Lung (tissue), 12 donors: ENCODE data around the gene SFT2D3. TPM values are rescaled to one million over a fixed set of nuclear protein-coding genes. Genes with fewer than 3 reads are reported as not detected.

ENCODE experiments used
- ATAC-seq: fragments of 200-7000 bp; cut with Tn5 transposase; one replicate; pipeline ENCODE4 v1.9.1; 2020; ENCODE audit warnings: moderate number of reproducible peaks; ENCODE audit not compliant: insufficient read depth, low FRiP score
- DNase-seq, 3 donors: peaks; one replicate each; pipeline ENCODE4 v3.0.0-alpha.2; 2013 to 2017
- H3K27ac ChIP-seq, 2 donors: one replicate each; pipeline ENCODE4 v1.5.1; 2013; ENCODE audit warnings: mild to moderate bottlenecking in 2 of 2, moderate library complexity in 2 of 2, control low read depth in 1 of 2, inconsistent platforms in 1 of 2, low read depth in 1 of 2, low read length in 1 of 2
- H3K27me3 ChIP-seq, 3 donors: one replicate each; pipeline ENCODE4 v1.5.1; 2013; ENCODE audit warnings: low read length in 2 of 3; ENCODE audit not compliant: control insufficient read depth in 3 of 3, insufficient read depth in 3 of 3
- H3K36me3 ChIP-seq, 4 donors: one replicate each; pipeline ENCODE4 v1.5.1; 2013; ENCODE audit warnings: low read length in 4 of 4, mild to moderate bottlenecking in 1 of 4, moderate library complexity in 1 of 4; ENCODE audit not compliant: control insufficient read depth in 4 of 4, insufficient read depth in 4 of 4
- H3K4me1 ChIP-seq, 5 donors: one replicate each; pipeline ENCODE4 v1.5.1; 2013; ENCODE audit warnings: low read length in 5 of 5, mild to moderate bottlenecking in 2 of 5, moderate library complexity in 1 of 5; ENCODE audit not compliant: control insufficient read depth in 5 of 5, insufficient read depth in 5 of 5
- H3K4me3 ChIP-seq: one replicate; pipeline ENCODE4 v1.5.1; 2013; ENCODE audit warnings: mild to moderate bottlenecking, control low read depth, moderate library complexity
- H3K9ac ChIP-seq, 2 donors: one replicate each; pipeline ENCODE4 v1.5.1; 2013; ENCODE audit warnings: low read length in 2 of 2, control low read depth in 1 of 2; ENCODE audit not compliant: insufficient read depth in 1 of 2
- H3K9me3 ChIP-seq, 4 donors: one replicate each; pipeline ENCODE4 v1.5.1; 2013; ENCODE audit warnings: low read length in 3 of 4, mild to moderate bottlenecking in 1 of 4, moderate library complexity in 1 of 4; ENCODE audit not compliant: control insufficient read depth in 4 of 4, insufficient read depth in 3 of 4
- CTCF ChIP-seq: IDR thresholded peaks from 2 replicates; pipeline ENCODE4 v1.5.1; 2012; ENCODE audit warnings: mild to moderate bottlenecking; ENCODE audit errors: control extremely low read depth, extremely low read depth
- WGBS, 2 donors: extraction: QIAGEN DNeasy Blood & Tissue Kit; methylation state at CpG; one replicate each; pipeline ENCODE4 v1.1.7; 2013; 5-methylcytosine and 5-hydroxymethylcytosine counted together
- polyA plus RNA-seq, 2 donors: library from polyadenylated mRNA; stranded (reverse); fragments of 200-250 nt; gene quantifications; one replicate each; pipeline ENCODE4 v1.2.1, GENCODE V29; 2013
- total RNA-seq, 2 donors: library from RNA; depleted of rRNA in 1 of 2; stranded (reverse); fragments of >200 nt in 1 of 2; gene quantifications; one replicate each; pipeline ENCODE4 v1.2.1, GENCODE V29; 2014 to 2021
- donor health status: control.
- donor health status: control.
- donor health status: Bipolar disorder and iron deficiency.
- donor health status: healthy.
- donor health status: DM: yes; HTN: yes; CAD: no.

SFT2D3 gene
- total and polyA plus RNA-seq, 4 donors, result 5.0 to 11.0 (median 8.5) TPM

- no peaks in the 10 kb centered on the region for H3K9me3 ChIP-seq
- DNase-seq, result no peak
- H3K27ac ChIP-seq, result no peak overlapping the region
- no peak overlapping the region for H3K4me3 ChIP-seq
- no peak overlapping the region for H3K9ac ChIP-seq
- TF ChIP-seq CTCF, result no peak
- ATAC-seq, result no peak
- no peaks in the 10 kb centered on the region for H3K27me3 ChIP-seq
- 79 to 84% methylated on average over 13 of the region's 13 CpGs for WGBS, 2 donors
- peaks cover 4 to 43% (median 27%) of the 10 kb centered on the region in 5 donors for H3K4me1 ChIP-seq
- peaks cover 5 to 29% (median 9%) of the 10 kb centered on the region in 4 donors for H3K36me3 ChIP-seq
Observed at GRCh38 chr2:127709336-127709735, 8.0 kb downstream of the SFT2D3 start.

- DNase-seq, result no peak
- no peak for TF ChIP-seq CTCF
- Histone ChIP-seq H3K9me3 (no peaks in the 10 kb centered on the region), H3K27ac (no peak overlapping the region), H3K4me3 (no peak overlapping the region), H3K9ac (no peak overlapping the region), H3K36me3 (peaks cover 5 to 29% (median 12%) of the 10 kb centered on the region in 4 donors), H3K27me3 (no peaks in the 10 kb centered on the region), H3K4me1 (peaks cover 0 to 10% (median 3%) of the 10 kb centered on the region in 5 donors)
- ATAC-seq, result no peak
- 68 to 82% methylated on average over 2 of the region's 2 CpGs for WGBS, 2 donors
Observed at GRCh38 chr2:127712999-127713398, 11.7 kb downstream of the SFT2D3 start.

GRCh38 chr2:127713562-127713961, 12.3 kb downstream of the SFT2D3 start:
- no peaks in the 10 kb centered on the region for H3K27me3 ChIP-seq
- no peaks in the 10 kb centered on the region for H3K9me3 ChIP-seq
- TF ChIP-seq CTCF, result no peak
- WGBS, 2 donors, result 95 to 96% methylated on average over 25 of the region's 25 CpGs
- DNase-seq (no peak), ATAC-seq (no peak)
- no peak overlapping the region for H3K27ac ChIP-seq
- no peak overlapping the region for H3K4me3 ChIP-seq
- H3K36me3 ChIP-seq, result peaks cover 5 to 23% (median 12%) of the 10 kb centered on the region in 4 donors
- no peak overlapping the region for H3K9ac ChIP-seq
- H3K4me1 ChIP-seq, result peaks cover 0 to 4% (median 0%) of the 10 kb centered on the region in 5 donors

GRCh38 chr2:127715778-127716449, 14.6 kb downstream of the SFT2D3 start:
- DNase-seq (no peak), ATAC-seq (no peak)
- H3K9ac ChIP-seq, result no peak overlapping the region
- no peaks in the 10 kb centered on the region for H3K9me3 ChIP-seq
- no peak overlapping the region for H3K27ac ChIP-seq
- H3K4me1 ChIP-seq, result no peaks in the 10 kb centered on the region
- 90 to 91% methylated on average over 14 of the region's 14 CpGs for WGBS, 2 donors
- no peak overlapping the region for H3K4me3 ChIP-seq
- TF ChIP-seq CTCF, result no peak
- H3K27me3 ChIP-seq, result no peaks in the 10 kb centered on the region
- H3K36me3 ChIP-seq, result peaks cover 7 to 23% (median 21%) of the 10 kb centered on the region in 4 donors
